NCI-H1092 treated with DMSO at 0.1 percent for 48 hours (cell line): ENCODE results near the gene RNF38.
A peak's percentile ranks its signal among the peaks of the same experiment; 100 is the strongest.
"Not testable (repeated sequence)": the region's sequence is repeated elsewhere in the genome, so short reads cannot be mapped to it uniquely, and the experiment has no call there.

Source experiments
- DNase-seq: peaks from one replicate; lab custom pipeline; 2025; lab: John Stamatoyannopoulos, UW

RNF38 gene

DNA sequence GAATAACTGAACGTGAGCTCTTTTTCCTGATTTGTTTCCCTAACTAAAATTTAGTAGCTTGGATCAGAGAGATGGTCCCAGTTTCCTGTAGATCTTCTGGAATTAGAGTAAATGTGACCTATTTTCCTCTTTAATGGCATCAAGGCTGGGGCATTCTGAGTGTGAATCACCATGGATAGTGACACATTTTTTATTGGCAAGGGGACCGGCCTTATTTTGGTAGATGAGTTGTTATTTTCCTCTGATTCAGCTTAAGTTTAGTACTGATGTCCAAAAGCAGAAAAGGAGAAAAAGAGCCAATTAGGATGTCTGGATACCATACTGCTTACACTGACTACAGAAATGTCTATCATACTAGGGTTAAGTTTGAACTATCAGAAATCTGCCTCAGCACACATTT is 68.1 kb downstream of the RNF38 start:
- no peak for DNase-seq

DNA sequence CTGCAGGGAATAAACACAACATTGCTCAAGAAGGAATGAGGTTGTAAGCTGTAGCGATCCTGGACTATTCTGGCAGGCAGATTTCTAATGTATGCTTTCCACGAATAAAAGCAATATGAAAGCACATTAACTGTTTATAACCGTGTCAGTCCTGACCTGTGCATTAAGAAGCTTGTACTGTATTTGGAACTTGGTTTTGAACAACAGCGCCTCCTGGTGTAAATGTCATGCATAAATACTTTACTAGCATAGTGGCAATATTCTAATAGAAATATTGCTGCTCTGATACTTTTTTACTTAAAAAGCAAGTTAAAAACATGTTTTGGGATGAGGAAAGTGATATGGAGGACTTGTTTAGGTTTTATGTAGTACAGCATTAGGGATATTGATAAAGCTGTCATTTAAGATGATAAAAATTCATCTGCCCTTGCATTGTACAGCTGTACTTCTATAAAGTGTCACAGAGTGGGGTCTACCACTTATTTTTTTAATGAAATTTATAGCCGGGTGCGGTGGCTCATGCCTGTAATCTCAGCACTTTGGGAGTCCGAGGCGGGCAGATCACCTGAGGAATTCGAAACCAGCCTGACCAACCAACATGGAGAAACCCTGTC is 71.2 kb downstream of the RNF38 start:
- peak; percentile 84 for DNase-seq

- no peak for DNase-seq
Measured at GRCh38 chr9:36325081-36325828, 74.8 kb downstream of the RNF38 start.

- no peak for DNase-seq
Measured at GRCh38 chr9:36323926-36324325, 76.1 kb downstream of the RNF38 start.

DNA sequence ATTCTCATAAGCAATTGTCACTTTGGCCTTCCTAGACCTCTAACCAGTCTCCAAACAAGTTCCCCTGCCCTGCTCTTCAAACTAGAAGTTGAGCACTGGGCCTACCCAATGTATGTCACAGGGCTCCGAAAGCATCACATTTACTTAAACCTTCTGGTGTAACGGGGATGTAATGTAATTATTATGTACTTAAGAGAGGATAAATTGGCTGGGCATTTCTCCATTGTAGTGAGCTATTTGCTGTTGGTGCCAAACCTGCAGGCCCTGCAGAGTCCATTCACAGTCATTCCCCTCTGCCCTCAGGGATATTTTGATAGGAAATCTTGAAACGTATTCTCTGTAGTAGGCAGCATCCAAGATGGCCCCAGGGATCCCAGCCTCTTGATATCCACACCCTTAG is 77.6 kb downstream of the RNF38 start:
- DNase-seq = no peak

DNA sequence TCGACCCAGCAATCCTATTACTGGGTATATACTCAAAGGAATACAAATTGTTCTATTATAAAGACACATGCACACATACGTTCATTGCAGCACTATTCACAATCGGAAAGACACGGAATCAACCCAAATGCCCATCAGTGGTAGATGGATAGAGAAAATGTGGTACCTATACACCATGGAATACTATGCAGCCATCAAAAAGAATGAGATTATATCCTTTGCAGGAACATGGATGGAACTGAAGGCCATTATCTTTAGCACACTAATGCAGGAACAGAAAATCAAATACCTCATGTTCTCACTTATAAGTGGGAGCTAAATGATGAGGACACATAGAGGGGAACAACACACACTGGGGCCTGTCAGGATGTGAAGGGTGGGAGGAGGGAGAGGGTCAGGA is 78.2 kb downstream of the RNF38 start:
- not testable (repeated sequence) for DNase-seq

- no peak for DNase-seq
Measured at GRCh38 chr9:36320466-36320865, 79.6 kb downstream of the RNF38 start.

- DNase-seq = no peak
Measured at GRCh38 chr9:36319806-36320205, 80.3 kb downstream of the RNF38 start.

DNA sequence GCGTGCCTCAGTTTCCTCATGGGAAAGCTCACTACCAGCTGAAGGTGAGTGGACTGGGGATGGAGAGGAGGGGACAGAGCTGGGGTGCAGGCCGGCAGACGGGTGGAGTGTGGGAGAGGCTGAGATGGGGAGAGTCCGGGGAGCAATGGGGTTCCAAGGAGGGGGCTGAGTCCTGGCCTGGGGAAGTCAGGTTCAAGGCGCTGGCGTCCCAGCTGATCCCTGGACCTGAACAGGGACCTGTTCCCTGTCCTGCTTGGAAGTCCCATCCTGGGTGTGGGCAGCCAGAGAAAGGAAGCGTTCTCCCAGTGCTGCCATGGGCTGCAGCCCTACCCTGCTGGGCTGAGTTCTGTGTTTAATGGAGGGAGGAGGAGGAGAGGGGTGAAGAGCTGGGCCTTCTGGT is 80.9 kb downstream of the RNF38 start:
- DNase-seq = no peak

DNA sequence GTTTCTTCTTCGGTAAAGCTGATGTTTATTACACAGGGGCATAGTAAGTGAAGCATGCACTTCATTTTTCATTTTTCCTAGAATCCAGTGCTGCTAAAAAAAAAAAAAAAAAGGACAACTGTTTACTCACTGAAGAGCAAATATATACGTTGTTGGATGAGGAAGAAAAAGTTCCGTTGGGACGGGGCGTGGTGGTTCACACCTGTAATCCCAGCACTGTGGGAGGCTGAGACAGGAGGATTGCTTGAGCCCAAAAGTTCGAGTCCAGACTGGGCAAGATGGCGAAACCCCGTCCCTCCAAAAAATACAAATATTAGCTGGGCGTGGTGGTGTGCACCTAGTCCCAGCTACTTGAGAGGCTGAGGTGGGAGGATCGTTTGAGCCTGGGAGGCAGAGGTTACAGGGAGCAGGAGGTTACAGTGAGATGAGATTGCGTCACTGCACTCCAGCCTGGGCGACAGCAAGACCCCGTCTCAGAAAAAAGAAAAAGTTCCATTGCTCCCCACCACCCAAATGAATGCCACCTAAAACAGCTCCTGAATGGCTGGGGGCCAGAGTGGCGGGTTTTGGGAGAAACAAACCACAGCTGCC is 81.8 kb downstream of the RNF38 start:
- no peak for DNase-seq

DNA sequence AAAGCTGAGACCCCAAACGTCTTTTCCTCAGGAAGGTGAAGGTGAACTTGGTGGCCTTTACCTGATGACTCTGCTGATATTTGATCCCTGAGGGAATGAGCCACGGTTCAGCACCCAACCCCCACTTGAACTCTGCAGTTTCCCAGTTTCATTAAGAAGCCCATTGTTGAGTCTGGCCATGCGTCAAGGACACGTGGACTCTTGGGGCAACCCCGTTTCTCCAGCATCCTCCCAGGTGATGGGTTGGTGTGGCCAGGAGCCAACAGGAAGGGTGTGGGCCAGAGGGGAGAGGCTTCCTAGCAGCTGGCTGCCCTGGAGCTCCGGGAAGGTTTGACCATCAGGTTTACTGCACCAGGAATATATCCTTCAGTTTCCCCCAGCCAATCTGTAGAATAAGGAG is 82.3 kb downstream of the RNF38 start:
- peak; percentile 9 for DNase-seq

GRCh38 chr9:36316611-36317317 is 83.3 kb downstream of the RNF38 start:
- DNase-seq = no peak

DNA sequence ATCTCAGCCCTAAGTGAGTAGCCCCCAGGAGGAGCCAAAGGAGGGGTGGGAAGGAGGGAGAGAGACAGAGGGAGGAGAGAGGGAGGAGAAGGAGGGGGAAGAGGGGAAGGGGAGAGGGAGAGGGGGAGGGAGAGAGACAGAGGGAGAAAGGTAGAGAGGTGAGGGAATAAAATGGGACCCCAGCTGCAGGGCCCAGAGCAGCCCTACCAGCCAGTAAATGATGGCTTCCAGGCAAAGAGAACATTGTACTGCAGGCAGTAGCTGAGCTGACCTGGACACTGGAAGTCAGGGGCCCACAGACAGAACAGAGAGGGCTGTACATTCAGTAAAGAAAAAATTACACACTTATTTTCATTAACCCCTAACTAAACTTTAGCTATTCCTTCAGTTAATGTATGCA is 84.0 kb downstream of the RNF38 start:
- no peak for DNase-seq

GRCh38 chr9:36315283-36315682 is 84.8 kb downstream of the RNF38 start:
- DNase-seq = no peak

- DNase-seq = no peak
Measured at GRCh38 chr9:36314740-36315139, 85.3 kb downstream of the RNF38 start.

GRCh38 chr9:36306471-36307306 is 93.4 kb downstream of the RNF38 start:
- DNase-seq = no peak

DNA sequence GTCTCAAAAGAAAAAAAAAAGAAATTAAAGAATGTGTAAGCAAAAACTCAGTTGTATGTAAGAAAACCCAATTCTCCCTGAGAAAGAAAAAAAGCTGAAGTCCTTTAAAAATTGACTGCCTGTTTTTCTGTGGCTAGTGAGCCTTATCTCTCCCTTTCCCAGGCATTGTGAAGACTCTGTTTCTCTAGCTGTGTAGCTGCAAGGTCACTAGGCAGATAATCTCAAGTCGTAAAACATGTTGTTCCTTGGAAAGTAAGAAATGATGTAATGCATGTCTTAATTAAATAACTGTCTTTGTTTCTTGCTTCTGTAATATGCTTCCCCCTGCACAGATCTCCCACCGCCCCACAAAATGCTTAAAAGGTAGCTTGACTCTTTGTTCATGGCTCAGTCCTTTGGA is 95.7 kb downstream of the RNF38 start:
- DNase-seq = not testable (repeated sequence)

DNA sequence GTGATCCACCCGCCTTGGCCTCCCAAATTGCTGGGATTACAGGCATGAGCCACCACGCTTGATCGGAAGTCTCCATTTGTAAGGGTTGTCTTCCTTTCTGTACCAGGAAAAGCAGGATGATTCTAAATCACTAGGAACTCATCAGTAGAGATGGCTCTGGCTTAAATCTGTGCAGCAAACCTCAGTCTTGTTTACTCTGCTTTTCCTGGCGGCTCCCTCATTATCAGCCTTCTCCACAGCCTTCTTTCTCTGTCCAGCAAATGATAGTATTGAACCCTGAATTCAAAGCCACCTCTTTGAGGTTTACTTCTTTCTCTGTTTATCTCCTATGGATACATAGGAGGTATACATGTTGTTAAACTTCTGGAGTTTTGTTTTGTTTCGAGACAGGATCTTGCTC is 98.8 kb downstream of the RNF38 start:
- DNase-seq = no peak

DNA sequence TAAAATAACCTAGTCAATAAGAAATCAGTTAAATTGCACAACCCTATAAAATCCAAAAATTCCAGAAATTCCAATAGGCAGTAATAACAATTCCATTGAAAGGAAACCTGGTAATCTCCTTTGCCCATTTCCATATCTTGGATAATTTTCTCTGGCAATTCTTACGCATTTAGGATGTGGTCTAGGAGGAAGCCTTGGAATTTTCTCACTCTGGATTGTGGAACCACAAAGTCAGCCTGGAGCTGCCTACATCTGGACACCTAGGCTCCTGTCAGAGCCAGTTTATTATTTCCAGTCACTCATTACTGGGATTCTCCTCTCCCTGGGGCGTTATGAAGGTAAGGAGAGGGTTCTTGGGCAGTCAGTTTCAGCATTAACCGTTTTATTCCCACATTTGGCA is 101.5 kb downstream of the RNF38 start:
- DNase-seq = no peak

GRCh38 chr9:36297798-36298197 is 102.3 kb downstream of the RNF38 start:
- DNase-seq = no peak

DNA sequence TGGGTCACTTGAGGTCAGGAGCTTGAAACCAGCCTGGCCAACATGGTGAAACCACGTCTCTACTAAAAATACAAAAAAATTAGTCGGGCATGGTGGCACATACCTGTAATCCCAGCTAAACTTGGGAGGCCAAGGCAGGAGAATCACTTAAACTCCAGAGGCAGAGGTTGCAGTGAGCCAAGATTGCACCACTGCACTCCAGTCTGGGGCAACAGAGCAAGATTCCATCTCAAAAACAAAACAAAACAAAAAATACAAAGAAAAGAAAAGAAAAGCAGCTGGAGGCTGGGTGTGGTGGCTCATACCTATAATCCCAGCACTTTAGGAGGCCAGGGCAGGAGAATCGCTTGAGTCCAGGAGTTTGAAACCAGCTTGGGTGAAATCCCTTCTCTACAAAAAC is 105.1 kb downstream of the RNF38 start:
- DNase-seq = not testable (repeated sequence)

DNA sequence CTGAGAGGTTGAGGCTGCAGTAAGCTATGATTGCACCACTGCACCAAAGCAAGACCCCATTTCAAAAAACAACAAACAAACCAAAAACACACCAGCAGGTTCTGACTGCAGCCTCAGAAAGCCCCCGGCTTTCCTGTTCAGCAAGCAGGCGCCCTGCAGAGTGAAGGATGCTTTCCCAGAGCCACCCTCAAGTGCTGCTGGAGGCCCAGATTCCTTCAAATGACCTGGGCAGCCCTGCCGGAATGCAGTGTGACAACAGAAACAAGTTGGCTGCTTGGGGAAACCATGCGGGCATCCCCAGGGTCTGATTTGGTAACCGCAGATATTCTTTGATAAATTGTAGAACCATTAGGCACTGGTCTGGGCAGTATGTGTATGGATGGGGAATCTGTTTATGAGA is 106.2 kb downstream of the RNF38 start:
- DNase-seq = no peak
